GM23338 (cell line): ENCODE measurements around the gene TMEM33. TPM values are rescaled to one million over a fixed set of nuclear protein-coding genes. Genes with fewer than 3 reads are reported as not detected.

Experiments
- ATAC-seq: fragments of 200-7000 bp; cut with Tn5 transposase; 3 replicates; pipeline ENCODE4 v1.9.1; 2020
- DNase-seq: peaks from one replicate; pipeline ENCODE4 v3.0.0-alpha.2; 2015; ENCODE audit warnings: low spot score
- H2AFZ ChIP-seq: fragments of 200-600 bp; sonication (generic); 2 replicates; pipeline ENCODE4 v1.8.0; 2016; ENCODE audit warnings: antibody characterized with exemption, mild to moderate bottlenecking, moderate library complexity
- H3F3A ChIP-seq: fragments of 200-600 bp; sonication (generic); replicated peaks from 2 replicates; pipeline ENCODE4 v1.8.0; 2017; ENCODE audit warnings: antibody characterized with exemption, mixed run types, low read depth
- H3K27ac ChIP-seq: fragments of 200-600 bp; sonication (generic); 2 replicates; pipeline ENCODE4 v1.6.1; 2016; ENCODE audit warnings: low read depth
- H3K27me3 ChIP-seq: fragments of 200-600 bp; sonication (generic); 2 replicates; pipeline ENCODE4 v1.8.0; 2016; ENCODE audit warnings: mild to moderate bottlenecking, mixed run types, moderate library complexity; ENCODE audit not compliant: insufficient read depth
- H3K36me3 ChIP-seq: fragments of 200-600 bp; sonication (generic); 2 replicates; pipeline ENCODE4 v1.8.0; 2016; ENCODE audit warnings: mild to moderate bottlenecking; ENCODE audit not compliant: insufficient read depth
- H3K4me1 ChIP-seq: fragments of 200-600 bp; sonication (generic); 2 replicates; pipeline ENCODE4 v1.8.0; 2016; ENCODE audit warnings: mild to moderate bottlenecking, moderate library complexity; ENCODE audit not compliant: insufficient read depth
- H3K4me2 ChIP-seq: fragments of 200-600 bp; sonication (generic); 2 replicates; pipeline ENCODE4 v1.7.1; 2017; ENCODE audit warnings: mixed run types
- H3K4me3 ChIP-seq: fragments of 200-600 bp; sonication (generic); 2 replicates; pipeline ENCODE4 v1.6.1; 2016; ENCODE audit warnings: mixed run types
- H3K79me2 ChIP-seq: fragments of 200-600 bp; sonication (generic); replicated peaks from 2 replicates; pipeline ENCODE4 v1.8.0; 2017; ENCODE audit warnings: mild to moderate bottlenecking; ENCODE audit not compliant: insufficient read depth
- H3K9me2 ChIP-seq: fragments of 200-600 bp; sonication (generic); 2 replicates; pipeline ENCODE4 v1.8.0; 2017; ENCODE audit not compliant: insufficient read depth
- H4K20me1 ChIP-seq: fragments of 200-600 bp; sonication (generic); replicated peaks from 2 replicates; pipeline ENCODE4 v1.8.0; 2017; ENCODE audit warnings: mild to moderate bottlenecking; ENCODE audit not compliant: insufficient read depth
- H3K27ac Mint-ChIP-seq: 2 replicates; pipeline ENCODE4 v1.8.0; 2020; ENCODE audit warnings: inconsistent platforms, mild to moderate bottlenecking, moderate library complexity, mixed read lengths
- H3K27me3 Mint-ChIP-seq: 3 replicates; pipeline ENCODE4 v1.8.0; 2022; ENCODE audit warnings: low read depth, mild to moderate bottlenecking, moderate library complexity, mixed read lengths, inconsistent platforms; ENCODE audit not compliant: insufficient read depth, poor library complexity
- H3K36me3 Mint-ChIP-seq: 3 replicates; pipeline ENCODE4 v1.8.0; 2021; ENCODE audit warnings: low read depth, mild to moderate bottlenecking, inconsistent platforms, moderate library complexity, mixed read lengths
- H3K4me1 Mint-ChIP-seq: 3 replicates; pipeline ENCODE4 v1.8.0; 2020; ENCODE audit warnings: mild to moderate bottlenecking, inconsistent platforms, mixed read lengths
- H3K4me3 Mint-ChIP-seq: 3 replicates; pipeline ENCODE4 v1.8.0; 2021; ENCODE audit warnings: moderate library complexity, mild to moderate bottlenecking, inconsistent platforms, mixed read lengths
- H3K9me3 Mint-ChIP-seq: 3 replicates; pipeline ENCODE4 v1.8.0; 2020; ENCODE audit warnings: moderate library complexity, mild to moderate bottlenecking, inconsistent platforms, mixed read lengths
- CREB1 ChIP-seq: fragments of 250-450 bp; sonication (Bioruptor Pico); IDR thresholded peaks from 2 replicates; pipeline ENCODE4 v1.5.0; 2020; ENCODE audit warnings: low read depth, mild to moderate bottlenecking, moderate library complexity
- CTCF ChIP-seq, 2 experiments: fragments of 200-600 bp in 1 of 2; sonication (generic) in 1 of 2; conservative IDR thresholded peaks; 2 replicates each; pipeline versions ENCODE4 v1.5.1 to v1.6.1; 2016 to 2017; ENCODE audit warnings: antibody characterized with exemption in 2 of 2, low read depth in 2 of 2, mild to moderate bottlenecking in 2 of 2, moderate library complexity in 1 of 2
- ETS1 ChIP-seq: IDR thresholded peaks from 2 replicates; pipeline ENCODE4 v1.6.1; 2016; ENCODE audit warnings: antibody characterized with exemption
- EZH2 ChIP-seq: fragments of 200-600 bp; sonication (generic); IDR thresholded peaks from one replicate; pipeline ENCODE4 v1.8.0; 2017; ENCODE audit warnings: antibody characterized with exemption, mild to moderate bottlenecking, low read depth; ENCODE audit not compliant: unreplicated experiment
- EZH2phosphoT487 ChIP-seq: fragments of 200-600 bp; sonication (generic); IDR thresholded peaks from one replicate; pipeline ENCODE4 v1.8.1; 2018; ENCODE audit warnings: antibody characterized with exemption; ENCODE audit not compliant: unreplicated experiment
- JUNB ChIP-seq: IDR thresholded peaks from one replicate; pipeline ENCODE4 v1.6.1; 2016; ENCODE audit warnings: antibody characterized with exemption; ENCODE audit not compliant: unreplicated experiment
- NANOG ChIP-seq: IDR thresholded peaks from 2 replicates; pipeline ENCODE4 v1.6.1; 2016; ENCODE audit warnings: antibody characterized with exemption, borderline replicate concordance
- POLR2AphosphoS5 ChIP-seq: IDR thresholded peaks from 2 replicates; pipeline ENCODE4 v1.6.1; 2016; ENCODE audit warnings: antibody characterized with exemption, low read depth
- REST ChIP-seq: IDR thresholded peaks from one replicate; pipeline ENCODE4 v1.6.1; 2018; ENCODE audit warnings: antibody characterized with exemption; ENCODE audit not compliant: unreplicated experiment
- STAT1 ChIP-seq: IDR thresholded peaks from one replicate; pipeline ENCODE4 v1.6.1; 2016; ENCODE audit warnings: antibody characterized with exemption; ENCODE audit not compliant: unreplicated experiment
- ZNF114 ChIP-seq: fragments of 250-450 bp; sonication (Bioruptor Pico); IDR thresholded peaks from 2 replicates; pipeline ENCODE4 v1.5.0; 2020; ENCODE audit warnings: mild to moderate bottlenecking, moderate library complexity
- ZNF331 ChIP-seq: fragments of 250-450 bp; sonication (Bioruptor Pico); IDR thresholded peaks from 2 replicates; pipeline ENCODE4 v1.5.0; 2020; ENCODE audit warnings: low read depth, mild to moderate bottlenecking, moderate library complexity
- ZNF462 ChIP-seq: fragments of 250-450 bp; sonication (Bioruptor Pico); IDR thresholded peaks from 2 replicates; pipeline ENCODE4 v1.5.0; 2020; ENCODE audit warnings: mild to moderate bottlenecking, moderate library complexity
- polyA plus RNA-seq: library from polyadenylated mRNA; unstranded; fragments of >200 nt; fragmentation: Nextera tagmentation; extraction: Ambion mirVana; gene quantifications from 2 replicates; pipeline ENCODE4 v1.2.1, GENCODE V29; 2016
- total RNA-seq: library from RNA; depleted of rRNA; stranded (reverse); fragments of >200 nt; shearing (Covaris generic); gene quantifications from 2 replicates; pipeline ENCODE4 v1.2.3, GENCODE V29; 2014

Gene TMEM33
- total and polyA plus RNA-seq, 2 experiments from 2014 or later, result 46.2 to 117 TPM

GRCh38 chr4:41957634-41958033 lies 22.4 kb downstream of the TMEM33 start:
- no peaks in the 10 kb centered on the region for H3K27me3 Mint-ChIP-seq
- no peaks in the 10 kb centered on the region for H4K20me1 ChIP-seq
- H3K36me3 Mint-ChIP-seq, result peaks cover 25% of the 10 kb centered on the region
- no peaks in the 10 kb centered on the region for H3K4me1 ChIP-seq
- H3K4me2 ChIP-seq, result no peak overlapping the region
- no peaks in the 10 kb centered on the region for H3K27me3 ChIP-seq
- no peak overlapping the region for H3K27ac ChIP-seq
- DNase-seq, result peak; percentile 82
- H3K4me3 Mint-ChIP-seq, result no peak overlapping the region
- peaks cover 11% of the 10 kb centered on the region; the same call in 1 of the 2 replicates for H3K36me3 ChIP-seq
- H3K4me3 ChIP-seq, result no peak overlapping the region
- H2AFZ ChIP-seq, result no peak overlapping the region
- H3K4me1 Mint-ChIP-seq, result peaks cover 11% of the 10 kb centered on the region; the same call in 2 of the 3 replicates
- peak overlapping the region; percentile 72 for H3K27ac Mint-ChIP-seq
- TF ChIP-seq EZH2 (no peak), CREB1 (CRISPR knock-in tag) (no peak), NANOG (no peak), REST (no peak), POLR2AphosphoS5 (no peak), ZNF331 (CRISPR knock-in tag) (no peak), JUNB (no peak), CTCF (conservative IDR thresholded peaks at IDR 0.05; ENCODE audit: low read depth in 2 of 2) (peak; percentile 79 to 87), ETS1 (0 out of 2 replicates have a peak, but pooled peaks have one; percentile 19), ZNF114 (CRISPR knock-in tag) (no peak), ZNF462 (no peak), EZH2phosphoT487 (no peak), STAT1 (no peak)
- no peaks in the 10 kb centered on the region for H3K79me2 ChIP-seq
- H3K9me3 Mint-ChIP-seq, result no peaks in the 10 kb centered on the region
- no peaks in the 10 kb centered on the region for H3F3A ChIP-seq
- H3K9me2 ChIP-seq, result no peaks in the 10 kb centered on the region
- peak; percentile 32; the same call in 2 of the 3 replicates for ATAC-seq
